HG02852 (cell line): ENCODE data around the gene CISD3.

Experiments used
- ATAC-seq: cut with Tn5 transposase; IDR thresholded peaks from one replicate; pipeline ENCODE4 v1.9.1; 2021; ENCODE audit warnings: mild to moderate bottlenecking, moderate library complexity; ENCODE audit not compliant: unreplicated experiment

Gene CISD3

GRCh38 chr17:38766341-38766740 lies 36.2 kb downstream of the CISD3 start:
- no peak for ATAC-seq

GRCh38 chr17:38768417-38768816 lies 38.3 kb downstream of the CISD3 start:
- no peak for ATAC-seq

- no peak for ATAC-seq
Measured at GRCh38 chr17:38773258-38773657, 43.1 kb downstream of the CISD3 start.

GRCh38 chr17:38777641-38778250 lies 47.6 kb downstream of the CISD3 start:
- ATAC-seq = no peak

GRCh38 chr17:38779965-38780752 lies 50.0 kb downstream of the CISD3 start:
- no peak for ATAC-seq

- ATAC-seq = no peak
Measured at GRCh38 chr17:38783227-38783626, 53.1 kb downstream of the CISD3 start.
